Colonic mucosa (tissue), 4 donors: ENCODE data around the gene AIRE. TPM values are rescaled to one million over a fixed set of nuclear protein-coding genes. Genes with fewer than 3 reads are reported as not detected.

Source experiments
- DNase-seq: peaks from one replicate; pipeline ENCODE4 v3.0.0-alpha.2; 2020
- H3K27ac ChIP-seq: fragments of 200-600 bp; one replicate; pipeline ENCODE4 v1.8.0; 2021
- H3K27me3 ChIP-seq: fragments of 200-600 bp; one replicate; pipeline ENCODE4 v1.8.0; 2021
- H3K36me3 ChIP-seq: fragments of 200-600 bp; one replicate; pipeline ENCODE4 v1.8.0; 2021
- H3K4me1 ChIP-seq: fragments of 200-600 bp; one replicate; pipeline ENCODE4 v1.8.0; 2021; ENCODE audit warnings: mild to moderate bottlenecking
- H3K4me3 ChIP-seq: fragments of 200-600 bp; one replicate; pipeline ENCODE4 v1.8.0; 2021
- H3K9ac ChIP-seq, 2 donors: one replicate each; pipeline ENCODE4 v1.7.0; 2013; ENCODE audit warnings: control low read depth in 2 of 2, low read depth in 2 of 2, low read length in 2 of 2
- H3K9me3 ChIP-seq: fragments of 200-600 bp; one replicate; pipeline ENCODE4 v1.8.0; 2021
- CTCF ChIP-seq: fragments of 200-600 bp; IDR thresholded peaks from one replicate; pipeline ENCODE4 v1.8.0; 2022; ENCODE audit warnings: antibody characterized with exemption, mild to moderate bottlenecking
- intact Hi-C: fragments of 100-400 bp; cut with DNase I; formaldehyde crosslinking; loops from one replicate; pipeline ENCODE4 v1.14.1; 2022
- total RNA-seq, 2 donors: library from RNA; stranded (reverse); fragmentation: NEBNext Ultra II Directional in 1 of 2; extraction: Animal tissue kit (Norgen Biotek cat#: 25700) in 1 of 2; gene quantifications; one replicate each; pipeline ENCODE4 v1.2.1, GENCODE V29; 2021
- donor health status: healthy.
- donor health status: DM: no; HTN: no; CAD: no.
- donor health status: DM: no; HTN: no; CAD: no.

AIRE gene
- total RNA-seq, 2 donors from 2014 or later, result 0.11 TPM; not detected in 1

GRCh38 chr21:44286086-44286715 lies 525 bp downstream of the AIRE start:
- Histone ChIP-seq H3K27ac (no peak overlapping the region), H3K9me3 (no peaks in the 10 kb centered on the region), H3K27me3 (peaks cover 12% of the 10 kb centered on the region), H3K4me3 (no peak overlapping the region), H3K36me3 (no peaks in the 10 kb centered on the region), H3K4me1 (no peaks in the 10 kb centered on the region), H3K9ac (no peak overlapping the region)
- no peak for TF ChIP-seq CTCF
- intact Hi-C loops, result no loop called here
- DNase-seq, result no peak

GRCh38 chr21:44286716-44287632 lies 1.3 kb downstream of the AIRE start:
- Histone ChIP-seq H3K9me3 (no peaks in the 10 kb centered on the region), H3K27ac (no peak overlapping the region), H3K27me3 (peaks cover 12% of the 10 kb centered on the region), H3K4me1 (no peaks in the 10 kb centered on the region), H3K9ac (no peak overlapping the region), H3K36me3 (no peaks in the 10 kb centered on the region), H3K4me3 (no peak overlapping the region)
- intact Hi-C loops, result no loop called here
- TF ChIP-seq CTCF, result no peak
- DNase-seq, result no peak

GRCh38 chr21:44288251-44289110 lies 2.8 kb downstream of the AIRE start:
- no peak overlapping the region for H3K27ac ChIP-seq
- intact Hi-C loops, result no loop called here
- TF ChIP-seq CTCF, result no peak

GRCh38 chr21:44289381-44290010 lies 3.8 kb downstream of the AIRE start:
- H3K4me3 ChIP-seq, result no peak overlapping the region
- no peak for DNase-seq
- no peaks in the 10 kb centered on the region for H3K36me3 ChIP-seq
- H3K9ac ChIP-seq, result no peak overlapping the region
- intact Hi-C loops, result no loop called here
- no peaks in the 10 kb centered on the region for H3K9me3 ChIP-seq
- no peak overlapping the region for H3K27ac ChIP-seq
- no peak for TF ChIP-seq CTCF
- H3K4me1 ChIP-seq, result no peaks in the 10 kb centered on the region
- H3K27me3 ChIP-seq, result peaks cover 12% of the 10 kb centered on the region

More at GRCh38 chr21:44288251-44289110, 2.8 kb downstream of the AIRE start:
- peaks cover 12% of the 10 kb centered on the region for H3K27me3 ChIP-seq
- no peak for DNase-seq
- H3K9me3 ChIP-seq, result no peaks in the 10 kb centered on the region
- no peaks in the 10 kb centered on the region for H3K4me1 ChIP-seq
- no peaks in the 10 kb centered on the region for H3K36me3 ChIP-seq
- H3K4me3 ChIP-seq, result no peak overlapping the region
- H3K9ac ChIP-seq, result no peak overlapping the region
